Stimulated activated CD4-positive, alpha-beta T cell treated with anti-CD3 and anti-CD28 coated beads, Interleukin-15, amount 100 ng/mL, for 1 hour (primary cell): Measurements from ENCODE around the gene NELL2.
"Not testable (repeated sequence)": the region's sequence is repeated elsewhere in the genome, so short reads cannot be mapped to it uniquely, and the experiment has no call there.

ENCODE experiments used
- DNase-seq, 2 donors: peaks; one replicate each; pipeline ENCODE4 v3.0.0-alpha.2; 2020; ENCODE audit warnings: low read depth in 1 of 2, low spot score in 1 of 2

Gene NELL2

DNA sequence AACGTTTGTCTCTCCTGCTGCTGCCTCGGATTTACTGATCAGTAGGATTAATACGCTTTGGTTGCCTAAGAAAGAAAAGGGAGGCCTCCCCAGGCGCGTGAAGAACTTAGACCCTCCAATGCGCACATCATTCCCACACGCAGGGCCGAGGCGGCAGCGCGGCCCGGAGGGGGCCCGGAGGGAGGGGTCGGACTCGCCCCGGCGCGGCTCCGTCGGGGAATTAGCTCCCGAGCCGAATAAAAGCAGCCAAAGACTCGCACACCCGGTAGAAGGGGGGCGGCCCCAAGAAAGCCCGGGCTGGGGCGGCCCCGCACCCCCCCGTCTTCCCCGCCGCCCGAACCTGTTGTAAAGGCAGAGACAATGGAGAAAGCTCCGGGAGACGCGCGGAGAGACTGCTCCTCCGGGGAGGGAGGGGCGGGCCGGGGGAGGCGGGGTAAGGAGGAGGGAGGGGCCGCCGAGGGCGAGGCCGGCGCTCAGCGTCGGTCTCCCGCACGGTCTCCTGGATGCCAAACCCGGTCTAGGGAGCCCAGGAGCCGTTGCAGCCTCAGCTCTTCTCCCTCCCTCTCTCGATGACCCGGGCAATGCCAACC is at the start of gene NELL2:
Gene NELL2 (minus strand): TSS at position 362 of the 590 bp plus-strand sequence. CDS start 446 bp downstream, outside the sequence.
- DNase-seq: peak; percentile 35 to 54

DNA sequence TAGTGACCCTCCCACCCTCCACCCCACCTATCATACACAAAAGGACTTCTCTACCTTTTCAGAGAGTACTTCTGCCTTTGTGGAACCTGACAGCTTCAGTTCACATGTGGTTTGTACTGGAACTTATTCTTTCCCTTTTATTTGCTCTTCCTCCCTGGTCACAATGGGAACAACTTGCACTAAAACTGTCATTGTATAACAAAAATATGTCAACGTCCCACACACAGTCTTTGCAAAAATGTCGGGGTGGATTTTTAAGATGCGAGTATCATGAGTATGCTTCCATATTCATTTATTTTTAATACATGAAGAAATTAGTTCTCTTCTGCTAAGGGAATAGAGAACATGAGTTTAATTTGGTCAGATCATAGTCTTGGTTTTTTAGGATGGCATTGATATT is 45.6 kb upstream of the NELL2 start:
- no peak for DNase-seq

DNA sequence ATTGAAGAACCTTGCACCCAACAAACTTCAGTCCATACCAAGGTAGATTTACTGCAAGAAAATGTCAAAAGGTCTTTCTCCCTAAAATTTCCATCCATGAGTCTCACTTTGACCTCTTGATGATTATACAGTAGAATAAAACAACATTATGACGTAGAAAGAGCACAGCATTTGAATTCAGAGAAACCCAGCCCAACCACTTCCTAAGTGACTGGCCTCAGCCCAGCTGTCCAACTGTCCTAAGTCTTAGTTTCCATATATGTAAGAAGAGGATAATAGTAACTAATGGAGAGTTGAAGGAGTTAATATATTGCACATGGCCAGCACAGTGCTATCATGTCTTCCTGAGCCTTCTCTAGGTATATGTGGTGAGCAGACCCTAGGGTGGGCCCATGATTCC is 41.0 kb upstream of the NELL2 start:
- DNase-seq: no peak

DNA sequence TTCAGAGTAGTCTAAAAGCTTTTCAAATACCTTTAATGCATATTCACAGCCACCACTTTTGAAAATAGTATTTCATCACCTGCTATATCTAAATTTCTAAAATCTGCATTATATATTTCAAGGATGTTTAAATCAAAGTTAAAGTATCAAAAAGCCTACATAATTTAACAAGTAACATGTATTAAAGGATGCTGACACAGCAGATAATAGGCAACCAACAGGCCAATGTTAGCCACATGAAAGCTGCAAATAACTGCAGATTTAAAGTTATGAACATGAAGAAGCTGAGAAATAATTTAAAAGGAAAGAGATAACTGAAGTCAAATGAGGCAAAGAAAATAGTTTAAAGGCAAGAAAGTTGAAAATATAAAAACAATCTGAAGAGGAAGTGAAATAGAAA is 39.8 kb upstream of the NELL2 start:
- DNase-seq: no peak

DNA sequence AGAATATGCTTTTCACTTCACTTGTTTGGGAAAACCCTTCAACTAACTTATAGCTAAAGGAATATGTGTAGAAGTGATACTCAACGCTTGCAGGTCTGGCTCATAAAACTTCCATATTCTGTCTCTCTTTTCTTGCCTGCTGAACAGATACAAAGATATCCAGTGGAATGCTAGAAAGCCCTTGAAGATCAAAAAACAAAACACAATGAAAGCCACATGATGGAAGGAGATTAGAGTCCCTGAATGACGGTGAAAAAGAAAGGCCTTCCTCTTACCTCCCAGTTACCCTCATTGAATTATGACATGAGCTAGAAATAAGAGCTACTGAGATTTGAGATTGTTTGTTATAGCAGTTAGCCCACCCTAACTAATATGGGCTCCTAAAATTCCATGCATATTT is 28.2 kb upstream of the NELL2 start:
- DNase-seq: no peak

DNA sequence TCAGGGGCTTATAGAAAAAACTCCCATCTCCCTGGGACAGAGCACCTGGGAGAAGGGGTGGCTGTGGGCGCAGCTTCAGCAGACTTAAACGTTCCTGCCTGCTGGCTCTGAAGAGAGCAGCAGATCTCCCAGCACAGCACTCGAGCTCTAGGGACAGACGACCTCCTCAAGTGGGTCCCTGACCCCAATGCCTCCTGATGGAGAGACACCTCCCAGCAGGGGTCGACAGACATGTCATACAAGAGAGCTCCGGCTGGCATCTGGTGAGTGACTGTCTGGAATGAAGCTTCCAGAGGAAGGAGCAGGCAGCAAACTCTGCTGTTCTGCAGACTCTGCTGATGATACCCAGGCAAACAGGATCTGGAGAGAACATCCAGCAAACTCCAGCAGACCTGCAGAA is 22.0 kb upstream of the NELL2 start:
- not testable (repeated sequence) for DNase-seq

DNA sequence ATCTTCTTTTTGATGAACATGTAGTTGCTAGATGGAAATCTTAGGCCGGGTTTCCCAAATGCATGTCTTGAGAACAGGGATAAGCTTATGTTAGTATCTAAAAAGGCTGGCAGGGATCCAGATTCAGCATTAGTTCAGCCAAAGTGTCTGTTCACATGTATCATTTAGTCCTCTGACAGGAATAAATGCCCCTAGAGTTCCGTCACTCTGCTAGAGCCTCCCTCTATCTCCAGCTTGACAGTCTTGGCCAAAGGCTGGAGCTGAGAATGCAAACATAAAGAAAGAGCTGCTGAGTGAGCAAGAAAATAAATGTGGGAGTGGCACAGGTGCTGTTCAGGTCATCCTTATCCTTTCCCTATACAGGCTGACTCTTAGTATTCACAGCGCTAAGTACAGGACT is 13.8 kb upstream of the NELL2 start:
- no peak for DNase-seq

DNA sequence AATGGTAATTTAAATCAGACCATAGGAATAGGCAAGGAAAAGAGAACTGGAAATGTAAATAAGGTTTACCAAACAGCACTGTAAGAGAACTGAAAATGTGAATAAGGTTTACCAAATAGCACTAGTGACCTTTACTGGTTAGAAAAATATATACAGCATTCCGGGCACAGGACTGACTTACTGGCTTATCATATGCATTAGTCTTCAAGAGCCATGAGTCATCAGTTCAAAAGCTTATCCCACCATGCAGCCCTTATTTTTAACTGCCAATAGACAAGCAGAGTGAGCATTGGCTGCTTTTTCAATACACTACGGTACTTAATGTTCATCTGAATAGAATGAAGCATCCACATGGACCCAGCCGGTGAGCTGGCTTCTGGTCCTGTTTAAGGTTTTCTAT is 13.0 kb upstream of the NELL2 start:
- no peak for DNase-seq

DNA sequence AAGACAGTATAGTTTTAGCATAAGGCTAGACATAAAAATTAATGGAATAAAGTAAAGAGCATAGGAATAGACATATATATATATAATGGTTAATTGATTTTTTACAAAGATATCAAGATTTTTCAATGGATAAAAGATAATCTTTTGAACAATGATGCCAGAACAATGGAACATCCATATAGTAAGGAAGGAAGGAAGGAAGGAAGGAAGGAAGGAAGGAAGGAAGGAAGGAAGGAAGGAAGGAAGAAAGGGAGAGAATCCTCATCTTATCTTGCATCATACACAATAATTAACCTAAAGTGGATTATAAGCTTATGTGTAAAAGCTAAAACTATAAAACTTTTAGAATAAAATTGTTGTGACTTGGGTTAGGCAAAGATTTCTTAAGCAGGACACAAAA is 9.8 kb upstream of the NELL2 start:
- DNase-seq: no peak

DNA sequence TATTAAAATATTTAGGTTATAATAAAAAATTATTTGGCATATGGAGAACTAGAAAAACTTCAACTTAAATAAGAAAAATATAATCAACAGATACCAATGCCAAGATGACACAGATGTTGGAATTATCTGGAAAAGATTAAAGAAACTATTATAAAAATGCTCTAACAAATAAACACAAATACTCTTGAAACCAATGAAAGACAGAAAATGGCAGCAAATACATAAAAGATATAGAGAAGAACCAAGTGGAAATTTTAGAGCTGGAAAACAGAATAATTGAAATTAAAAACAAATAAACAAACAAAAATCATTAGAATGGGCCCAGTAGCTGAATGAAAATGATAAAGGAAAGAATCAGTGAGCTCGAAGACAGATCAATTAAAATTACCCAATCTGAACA is 5.1 kb upstream of the NELL2 start:
- DNase-seq: no peak

DNA sequence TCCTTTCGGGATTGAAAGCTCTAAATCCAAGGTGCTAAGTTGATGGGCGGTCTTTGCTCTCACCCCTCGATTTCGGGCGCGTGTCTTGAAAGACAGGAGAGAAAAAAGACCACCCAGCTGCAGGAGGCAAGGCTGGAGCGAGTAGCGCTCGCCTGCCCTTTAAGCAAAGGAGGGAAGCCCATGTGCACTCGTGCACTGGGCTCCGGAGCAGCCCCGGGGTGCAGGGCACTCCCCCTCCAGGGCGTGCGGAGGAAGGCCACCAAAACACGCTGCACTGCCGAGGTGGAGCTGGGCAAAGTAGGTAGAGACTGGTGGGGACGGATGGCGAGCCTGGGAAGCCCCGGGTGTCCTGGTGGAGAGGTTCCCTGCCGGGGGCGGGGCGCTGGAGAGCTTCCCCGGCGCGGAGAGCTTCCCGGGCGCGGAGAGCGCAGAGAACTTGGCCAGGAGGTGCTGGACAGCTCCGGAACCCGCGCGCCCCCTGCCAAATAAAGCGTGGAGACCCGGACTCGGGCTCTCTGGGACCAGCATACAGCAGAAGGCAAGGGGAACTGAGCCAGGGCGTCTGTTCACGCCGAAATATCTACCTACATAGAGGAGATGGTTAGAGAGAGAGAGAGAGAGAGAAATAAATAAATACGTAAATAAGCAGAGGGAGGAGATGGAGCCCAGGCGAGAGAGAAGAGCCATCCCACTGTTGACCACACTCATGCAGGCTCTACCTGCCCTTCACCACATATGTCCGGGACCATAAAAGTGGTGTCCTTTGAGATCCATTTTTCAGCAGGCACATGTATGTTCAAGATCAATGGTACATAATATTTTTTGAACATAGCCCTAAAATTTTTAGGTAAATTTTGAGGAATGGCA is 662 bp upstream of the NELL2 start:
- peak in 1 of 2 donors; percentile 12 for DNase-seq

DNA sequence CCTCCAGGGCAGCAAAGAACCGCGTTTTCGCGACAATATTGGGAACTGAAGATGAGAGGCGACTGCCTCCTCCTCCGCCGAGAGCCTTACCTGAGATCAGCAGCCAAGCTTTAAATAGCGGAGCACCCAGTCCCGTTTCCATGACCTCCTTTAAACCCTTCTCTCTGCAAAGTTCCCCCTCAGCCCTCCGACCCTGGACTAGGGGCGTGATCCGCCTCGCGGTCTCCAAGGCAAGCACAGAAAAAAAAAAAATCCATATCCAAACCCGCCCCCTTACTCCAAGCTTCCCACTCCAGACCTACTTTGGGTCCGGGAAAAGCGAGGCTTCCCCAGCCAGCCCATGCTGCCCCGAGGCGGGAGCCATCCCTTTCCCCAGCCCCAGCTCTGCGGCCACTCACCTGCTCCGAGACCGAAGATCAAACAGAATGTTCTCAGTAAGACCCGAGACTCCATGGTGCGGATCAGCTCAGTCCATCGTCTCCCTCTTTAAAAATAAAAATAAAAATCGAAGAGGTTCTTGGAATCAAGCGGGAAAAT is 630 bp downstream of the NELL2 start:
- DNase-seq: no peak

DNA sequence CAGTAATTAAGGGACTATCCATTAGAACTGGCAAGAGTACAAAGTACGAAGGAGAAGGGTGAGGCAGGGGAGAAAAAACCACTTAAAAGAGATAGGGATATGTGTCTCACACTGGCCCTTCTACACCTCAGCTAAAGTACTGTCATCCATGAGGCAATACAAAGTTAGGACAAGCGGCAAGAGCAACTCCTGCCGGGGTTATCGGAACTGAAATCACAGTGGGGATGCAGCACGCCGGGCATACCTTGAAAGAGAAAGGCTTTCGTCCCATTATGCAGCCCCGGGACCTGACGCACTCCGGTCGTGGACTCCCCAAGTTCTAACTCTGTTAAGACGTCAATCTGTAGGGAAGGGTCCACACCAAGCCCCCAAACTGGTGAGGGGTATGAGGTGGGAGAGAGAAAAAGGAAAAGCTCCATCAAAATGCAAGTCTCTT is 1.1 kb downstream of the NELL2 start:
- DNase-seq: no peak

DNA sequence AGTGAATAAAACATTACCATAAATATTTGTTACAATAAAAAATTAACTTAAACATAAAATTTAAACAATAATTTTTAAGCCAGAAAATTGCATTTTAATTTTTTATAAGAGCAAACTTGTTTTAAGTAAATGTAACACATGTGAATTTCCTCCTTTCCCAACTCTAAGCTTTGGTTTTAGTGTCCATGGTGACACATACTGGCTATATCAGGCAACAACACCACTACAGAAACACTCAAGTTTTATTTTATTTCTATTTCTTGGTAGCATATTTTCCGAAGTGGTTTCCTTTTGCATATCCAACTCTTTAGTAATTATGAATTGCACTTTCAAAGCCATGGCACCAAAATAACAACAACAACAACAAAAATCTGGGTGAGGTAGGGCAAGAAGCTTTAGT is 2.2 kb downstream of the NELL2 start:
- DNase-seq: no peak

DNA sequence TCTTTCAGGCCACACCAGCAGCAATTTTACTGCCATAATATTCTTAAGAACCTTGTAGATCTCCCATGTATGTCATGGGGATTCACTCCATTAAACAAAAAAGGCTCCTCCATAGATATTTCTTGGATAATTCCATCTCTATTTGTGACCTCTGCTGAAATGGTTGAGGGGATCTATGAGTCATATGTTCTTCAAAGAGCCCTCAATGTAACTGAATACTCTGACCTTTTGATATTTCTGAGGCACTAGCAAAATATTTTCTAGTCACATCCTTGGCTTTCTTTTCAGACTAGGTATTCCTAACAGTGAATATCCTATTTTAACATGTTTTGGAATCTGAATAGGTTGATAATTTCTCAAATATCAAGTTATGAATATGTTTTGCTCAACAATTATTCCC is 6.6 kb downstream of the NELL2 start:
- DNase-seq: no peak

DNA sequence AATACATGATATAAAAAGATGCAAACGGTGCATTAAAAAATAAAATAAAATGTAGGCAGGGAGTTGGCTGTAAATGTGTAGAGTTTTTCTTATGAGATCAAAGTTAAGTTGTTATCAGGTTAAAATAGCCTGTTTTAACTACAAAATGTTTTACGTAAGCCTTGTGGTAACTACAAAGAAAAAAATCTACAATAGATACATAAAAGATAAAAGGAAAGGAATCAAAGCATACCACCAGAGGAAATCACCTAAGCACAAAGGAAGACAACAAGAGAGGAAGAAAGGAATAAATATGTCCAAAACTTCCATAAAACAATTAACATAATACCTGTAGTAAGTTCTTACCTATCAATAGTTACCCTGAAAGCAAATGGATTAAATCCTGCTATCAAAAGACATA is 12.2 kb downstream of the NELL2 start:
- no peak for DNase-seq

DNA sequence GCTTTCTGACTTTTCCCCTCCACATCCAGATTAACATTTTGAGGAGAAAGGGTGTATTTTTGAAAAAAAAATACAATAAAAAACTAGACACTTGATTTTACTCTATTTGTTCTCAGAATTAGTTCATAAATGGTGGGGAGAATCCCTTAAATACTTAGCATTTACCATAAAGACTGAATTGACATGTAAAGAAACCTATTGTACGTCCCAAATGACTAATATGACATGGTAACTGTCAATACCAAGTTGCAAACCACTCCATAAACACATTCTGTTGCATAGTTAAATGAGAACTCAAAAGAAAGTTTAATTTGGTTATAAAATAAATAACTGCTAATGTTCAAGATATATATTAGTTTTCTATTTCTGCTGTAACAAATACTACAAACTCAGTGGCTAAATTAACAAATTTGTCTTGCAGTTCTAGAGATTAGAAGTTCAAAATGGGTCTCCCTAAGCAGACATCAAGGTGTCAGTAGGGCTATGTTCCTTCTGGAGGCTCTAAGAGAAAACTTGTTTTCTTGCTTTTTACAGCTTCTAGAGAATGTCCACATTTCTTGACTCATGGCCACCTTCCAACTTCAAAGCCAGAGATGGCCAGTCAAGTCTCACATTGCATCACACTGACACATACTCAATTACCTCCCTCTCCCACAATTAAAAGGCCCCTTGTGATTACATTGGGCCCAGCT is 16.0 kb downstream of the NELL2 start:
- no peak for DNase-seq

DNA sequence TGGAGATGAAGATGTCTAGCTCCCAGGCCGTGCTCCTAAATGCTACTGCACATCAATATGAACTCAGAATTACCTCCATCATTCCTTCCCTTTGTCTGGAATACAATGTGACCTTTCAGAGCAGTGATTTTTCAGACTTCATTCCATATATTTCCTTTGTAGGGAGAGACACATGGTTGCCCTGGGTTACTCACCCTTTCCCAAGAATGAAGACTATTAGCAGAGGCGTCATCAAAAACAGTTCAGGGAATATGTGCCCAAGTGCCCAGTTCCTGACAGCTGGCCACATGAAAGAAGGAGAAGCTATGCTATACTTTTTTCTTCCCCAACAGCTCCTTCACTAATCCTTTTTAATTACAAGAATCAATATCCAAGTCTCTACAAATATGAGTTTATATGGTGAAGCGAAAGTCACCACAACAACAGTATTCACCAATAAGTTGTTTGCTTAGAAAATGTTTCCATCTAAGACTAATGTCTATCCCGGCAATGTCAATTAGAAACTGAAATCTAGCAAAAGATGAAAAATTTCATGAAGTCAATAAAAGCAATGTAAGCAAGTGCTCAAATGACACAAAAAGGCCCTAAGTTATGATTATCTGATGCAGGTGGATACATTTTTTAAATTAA is 17.8 kb downstream of the NELL2 start:
- no peak for DNase-seq

DNA sequence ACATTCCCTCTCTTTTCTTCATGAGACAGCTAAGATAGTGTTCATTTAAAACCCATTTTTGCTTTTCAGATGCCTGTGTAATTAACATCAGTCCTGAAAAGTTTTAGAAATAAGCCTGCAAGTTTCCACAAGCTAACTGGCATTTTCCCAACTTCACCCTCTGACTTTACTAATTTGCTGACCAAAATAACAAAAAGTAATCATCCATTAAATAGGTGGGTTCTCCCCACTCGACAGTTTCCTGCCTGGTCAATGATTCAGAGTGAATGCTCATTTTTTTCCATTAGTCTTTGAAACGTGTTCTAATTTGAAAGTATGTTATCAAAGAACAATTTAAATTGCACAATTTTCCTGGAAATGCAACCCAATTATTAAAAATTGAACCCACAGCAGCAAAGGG is 23.6 kb downstream of the NELL2 start:
- DNase-seq: no peak

DNA sequence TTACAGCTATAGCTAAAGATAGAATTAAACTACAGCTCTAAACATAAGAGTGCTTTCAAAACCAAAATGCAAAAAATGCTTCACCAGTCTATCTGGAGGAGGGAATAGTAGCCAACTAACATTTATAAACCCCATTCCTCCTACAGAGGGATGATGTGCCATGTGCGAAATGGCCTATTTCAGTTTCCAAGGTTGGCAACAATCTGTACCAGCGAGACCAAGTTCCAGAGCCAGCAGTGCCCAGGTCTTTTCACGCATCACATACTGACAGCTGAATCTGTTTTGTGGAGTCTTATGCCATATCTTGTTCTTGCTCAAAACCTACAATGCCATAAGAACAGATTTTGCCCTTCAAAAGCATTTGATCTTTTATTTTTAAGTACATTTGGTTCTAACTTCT is 24.5 kb downstream of the NELL2 start:
- no peak for DNase-seq

DNA sequence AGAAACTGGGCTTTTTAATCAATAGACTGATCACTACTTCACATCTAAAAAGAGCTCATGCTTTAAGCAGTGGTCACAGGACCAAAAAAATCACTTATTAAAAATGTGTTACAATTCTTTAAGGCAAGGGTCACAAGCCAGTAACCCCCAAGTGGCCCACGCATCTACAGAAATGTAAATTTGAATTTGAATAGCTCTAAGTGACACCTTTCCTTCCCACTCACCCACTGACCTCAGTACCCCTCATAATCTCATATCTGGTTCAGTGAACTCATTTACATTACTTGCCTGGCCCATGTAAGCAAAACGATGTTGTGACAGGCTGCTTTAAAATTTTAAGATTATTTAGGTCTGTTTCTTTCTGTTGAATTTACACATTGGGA is 27.4 kb downstream of the NELL2 start:
- no peak for DNase-seq
